Activated CD4-positive, CD25-positive, alpha-beta regulatory T cell treated with anti-CD3 and anti-CD28 coated beads, Interleukin-2, amount 50 U/mL, for 72 hours (primary cell): ENCODE measurements around the gene METAP1D.
"Not testable (repeated sequence)": the region's sequence is repeated elsewhere in the genome, so short reads cannot be mapped to it uniquely, and the experiment has no call there.

ENCODE experiments used
- DNase-seq: peaks from one replicate; pipeline ENCODE4 v3.0.0; 2021

METAP1D gene

GRCh38 chr2:172106108-172106961, 106.6 kb downstream of the METAP1D start:
- peak; percentile 35 for DNase-seq

GRCh38 chr2:172107690-172108586, 108.2 kb downstream of the METAP1D start:
- no peak for DNase-seq

- DNase-seq: no peak
Observed at GRCh38 chr2:172108587-172108930, 108.8 kb downstream of the METAP1D start.

GRCh38 chr2:172109256-172109987, 109.7 kb downstream of the METAP1D start:
- DNase-seq: no peak

GRCh38 chr2:172109988-172110811, 110.4 kb downstream of the METAP1D start:
- DNase-seq: no peak

GRCh38 chr2:172113617-172114016, 113.9 kb downstream of the METAP1D start:
- no peak for DNase-seq

- DNase-seq: not testable (repeated sequence)
Observed at GRCh38 chr2:172114176-172114575, 114.4 kb downstream of the METAP1D start.

- no peak for DNase-seq
Observed at GRCh38 chr2:172114579-172114978, 114.8 kb downstream of the METAP1D start.

GRCh38 chr2:172116107-172116506, 116.4 kb downstream of the METAP1D start:
- DNase-seq: no peak

GRCh38 chr2:172119089-172119488, 119.3 kb downstream of the METAP1D start:
- DNase-seq: no peak

- DNase-seq: no peak
Observed at GRCh38 chr2:172120118-172120517, 120.4 kb downstream of the METAP1D start.

- DNase-seq: no peak
Observed at GRCh38 chr2:172128484-172128883, 128.7 kb downstream of the METAP1D start.

- DNase-seq: no peak
Observed at GRCh38 chr2:172129404-172129803, 129.7 kb downstream of the METAP1D start.
